NCI-H187 treated with DMSO at 0.1 percent for 48 hours (cell line): Measurements from ENCODE around the gene FAM135A.
"Not testable (repeated sequence)": the region's sequence is repeated elsewhere in the genome, so short reads cannot be mapped to it uniquely, and the experiment has no call there.

ENCODE experiments used
- DNase-seq: peaks from one replicate; lab custom pipeline; 2025; lab: John Stamatoyannopoulos, UW

Gene FAM135A

DNA sequence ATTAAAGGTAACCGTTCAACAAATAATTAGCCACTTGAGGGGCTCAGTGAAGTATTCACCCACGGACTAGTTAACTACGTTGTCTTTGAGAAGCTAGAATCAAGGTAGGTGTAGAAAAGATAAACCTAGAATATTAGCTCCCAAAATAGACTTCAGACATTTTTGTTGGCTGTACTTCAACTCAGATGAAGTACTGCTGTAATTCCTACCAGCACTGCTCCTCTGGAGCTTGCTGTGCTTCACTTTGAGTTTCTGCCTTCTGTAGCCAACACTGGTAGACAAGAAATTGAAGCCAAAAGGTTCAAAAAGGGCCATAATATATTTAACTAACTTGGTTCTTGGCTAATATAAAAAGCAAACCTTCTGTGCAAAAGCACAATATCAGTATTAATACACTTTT, 134.6 kb downstream of the FAM135A start:
- no peak for DNase-seq

DNA sequence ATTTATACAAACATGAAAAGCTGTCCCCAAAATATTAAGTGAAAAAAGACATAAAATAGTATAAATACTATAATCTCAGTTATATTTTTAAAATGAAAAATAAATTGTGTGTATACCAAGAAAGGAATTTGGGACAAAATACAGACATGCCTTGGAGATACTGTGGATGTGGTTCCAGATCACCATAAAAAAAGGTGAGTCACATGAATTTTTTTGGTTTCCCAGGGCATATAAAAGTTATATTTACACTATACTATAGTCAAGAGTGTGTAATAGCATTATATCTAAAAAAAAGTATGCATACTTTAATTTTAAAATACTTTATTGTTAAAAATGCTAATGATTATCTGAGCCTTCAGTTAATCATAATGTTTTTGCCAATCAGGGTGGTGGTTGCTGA, 136.0 kb downstream of the FAM135A start:
- no peak for DNase-seq

DNA sequence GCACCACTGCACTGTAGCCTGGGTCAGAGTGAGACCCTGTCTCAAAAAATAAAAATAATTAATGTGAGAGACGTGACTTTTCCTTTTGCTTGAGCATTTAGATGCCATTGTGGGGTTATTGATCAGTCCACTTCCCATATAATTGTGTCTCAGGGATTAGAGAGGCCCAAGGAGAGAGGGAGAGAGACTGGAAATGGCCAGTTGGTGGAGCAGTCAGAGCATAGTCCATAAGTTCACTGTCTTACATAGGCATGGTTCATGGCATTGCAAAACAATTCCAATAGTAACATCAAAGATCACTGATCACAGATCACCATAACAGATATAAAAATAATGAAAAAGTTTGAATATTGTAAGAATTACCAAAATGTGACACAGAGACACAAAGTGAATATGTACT, 138.3 kb downstream of the FAM135A start:
- no peak for DNase-seq

DNA sequence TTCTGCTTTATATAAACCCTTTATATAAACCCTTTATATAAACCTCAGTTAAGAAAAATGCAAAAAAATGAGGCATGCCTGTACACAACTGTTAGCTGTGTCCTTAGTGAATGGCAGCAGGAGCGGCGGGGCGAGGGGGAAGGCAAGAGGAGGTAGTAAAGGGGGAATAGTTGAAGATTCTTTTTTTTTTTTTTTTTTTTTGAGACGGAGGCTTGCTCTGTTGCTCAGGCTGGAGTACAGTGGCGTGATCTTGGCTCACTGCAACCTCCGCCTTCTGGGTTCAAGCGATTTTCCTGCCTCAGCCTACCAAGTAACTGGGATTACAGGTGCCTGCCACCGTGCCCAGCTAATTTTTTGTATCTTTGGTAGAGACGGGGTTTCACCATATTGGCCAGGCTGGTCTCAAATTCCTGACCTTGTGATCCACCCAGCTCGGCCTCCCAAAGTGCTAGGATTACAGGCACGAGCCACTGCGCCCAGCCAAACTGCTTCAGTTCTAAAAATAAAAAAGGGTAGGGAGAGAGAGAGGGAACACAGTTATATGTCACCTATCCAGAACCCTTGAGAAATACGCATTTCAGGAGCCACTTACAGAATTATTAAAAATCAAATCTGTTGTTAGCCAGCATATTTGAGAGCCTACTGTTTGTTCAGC, 139.1 kb downstream of the FAM135A start:
- DNase-seq = not testable (repeated sequence)

DNA sequence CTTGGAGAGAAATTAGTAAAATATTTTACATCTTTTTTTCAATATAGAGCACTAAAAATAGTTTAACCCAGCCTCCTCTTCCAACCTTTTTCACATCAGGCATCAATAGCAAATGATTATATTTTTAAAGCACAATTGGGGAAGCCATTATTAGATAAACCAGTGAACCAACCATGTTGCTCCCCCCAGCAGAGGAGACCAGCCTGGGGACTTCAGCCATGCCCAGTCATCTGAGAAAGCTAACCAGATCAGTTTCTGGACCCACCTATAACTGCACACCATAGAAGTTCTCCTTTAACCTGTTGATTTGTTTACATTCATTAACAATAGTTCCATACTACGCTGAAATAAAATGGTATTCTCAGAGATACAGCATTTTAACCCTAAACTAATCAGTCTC, 139.7 kb downstream of the FAM135A start:
- no peak for DNase-seq

DNA sequence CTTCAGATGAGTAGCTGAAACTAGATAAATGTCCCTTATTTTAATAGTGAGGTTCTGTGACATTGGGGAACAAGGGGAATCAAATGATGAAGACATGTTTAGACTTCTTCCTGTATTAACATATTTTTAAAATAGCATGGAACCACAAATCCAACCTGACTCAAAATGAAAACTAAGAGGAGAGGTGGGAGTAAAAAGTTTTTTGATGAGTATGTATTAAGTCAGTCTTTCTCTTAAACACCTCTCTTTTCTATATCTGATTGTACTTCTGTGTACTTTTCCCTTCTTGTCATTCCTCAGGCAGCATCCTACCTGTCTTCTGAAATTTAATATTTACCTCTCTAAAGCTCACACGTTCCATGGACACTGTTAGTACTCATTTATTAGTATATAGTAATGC, 144.7 kb downstream of the FAM135A start:
- no peak for DNase-seq

DNA sequence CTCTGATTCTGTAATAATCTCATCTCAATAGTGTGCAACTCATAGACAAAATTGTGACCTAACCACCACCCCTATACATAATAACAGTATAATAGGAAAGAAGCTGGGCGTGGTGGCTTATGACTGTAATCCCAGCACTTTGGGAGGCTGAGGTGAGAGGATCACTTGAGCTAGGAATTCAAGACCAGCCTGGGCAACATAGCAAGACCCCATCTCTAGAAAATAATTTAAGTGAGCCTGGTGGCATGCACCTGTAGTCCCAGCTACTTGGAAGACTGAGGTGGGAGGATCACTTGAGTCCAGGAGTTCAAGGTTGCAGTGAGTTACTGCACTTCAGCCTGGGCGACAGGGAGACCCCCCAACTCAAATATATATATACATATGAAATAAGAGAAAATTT, 149.1 kb downstream of the FAM135A start:
- not testable (repeated sequence) for DNase-seq

DNA sequence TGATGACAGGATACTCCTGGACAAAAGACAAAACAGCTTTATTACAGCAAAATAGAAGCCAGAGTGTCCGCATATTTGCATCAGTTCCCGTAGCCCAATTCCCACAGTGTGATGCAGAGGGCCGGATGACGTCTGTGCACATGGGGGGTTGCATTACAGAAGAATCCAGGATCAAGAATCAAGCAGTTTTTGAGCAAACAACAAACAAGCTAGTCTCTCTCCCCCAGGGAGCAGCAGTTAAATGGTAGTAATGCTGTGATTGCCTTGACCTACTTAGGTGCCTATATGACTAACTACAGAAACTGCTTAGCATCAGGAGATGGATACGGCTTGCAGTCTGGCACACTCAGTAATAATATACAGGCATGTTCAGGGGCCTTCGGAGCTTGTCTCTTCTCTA, 150.2 kb downstream of the FAM135A start:
- DNase-seq = no peak

DNA sequence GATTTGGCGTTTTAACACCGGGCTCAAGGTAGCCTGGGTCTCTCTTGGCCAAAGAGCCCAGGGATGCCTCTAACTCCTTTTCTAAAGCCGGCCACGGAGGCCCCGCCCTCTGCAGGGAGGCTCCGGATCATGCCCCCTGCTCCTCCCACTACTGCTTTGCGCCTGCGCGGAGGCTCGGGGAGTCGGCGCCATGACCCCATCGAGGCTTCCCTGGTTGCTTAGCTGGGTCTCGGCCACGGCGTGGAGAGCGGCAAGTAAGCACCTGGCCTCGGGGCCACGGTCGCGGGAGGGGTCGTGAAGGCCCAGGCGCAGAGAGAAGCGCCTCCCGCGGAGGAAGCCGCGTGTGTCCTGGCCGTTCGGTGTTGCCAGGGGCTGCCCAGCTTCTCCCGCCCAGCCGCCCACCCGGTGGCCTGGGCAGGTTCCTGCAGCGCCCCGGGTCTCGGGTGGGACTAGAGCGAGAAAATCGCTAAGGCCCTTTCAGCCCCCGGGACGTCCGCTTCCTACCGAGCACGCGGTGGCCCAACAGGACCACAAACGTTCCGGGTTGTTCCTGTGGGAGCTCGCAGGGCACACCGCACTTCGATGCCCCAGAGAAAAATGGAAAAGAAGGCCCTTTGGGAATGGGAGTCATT, 153.6 kb downstream of the FAM135A start, which contains the start of gene SDHAF4:
Gene SDHAF4, plus strand, starts transcription at position 180 of the 632 bp plus-strand sequence. Its CDS starts 11 bp downstream, at position 191.
- peak; percentile 17 for DNase-seq

DNA sequence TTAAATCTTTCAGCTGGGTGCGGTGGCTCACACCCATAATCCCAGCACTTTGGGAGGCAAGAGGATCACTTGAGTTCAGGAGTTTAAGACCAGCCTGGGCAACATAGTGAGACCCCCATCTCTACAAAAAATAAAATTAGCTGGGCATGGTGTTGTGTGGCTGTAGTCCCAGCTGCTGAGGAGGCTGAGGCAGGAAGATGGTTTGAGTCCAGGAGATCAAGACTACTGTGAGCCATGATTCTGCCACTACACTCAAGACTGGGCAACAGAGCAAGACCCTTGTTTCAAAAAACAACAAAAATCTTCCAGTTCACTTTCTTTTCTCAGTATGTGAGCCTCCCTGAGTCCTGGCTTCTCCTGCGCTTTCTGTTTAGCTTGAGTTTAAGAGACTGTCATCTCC, 161.3 kb downstream of the FAM135A start:
- no peak for DNase-seq

DNA sequence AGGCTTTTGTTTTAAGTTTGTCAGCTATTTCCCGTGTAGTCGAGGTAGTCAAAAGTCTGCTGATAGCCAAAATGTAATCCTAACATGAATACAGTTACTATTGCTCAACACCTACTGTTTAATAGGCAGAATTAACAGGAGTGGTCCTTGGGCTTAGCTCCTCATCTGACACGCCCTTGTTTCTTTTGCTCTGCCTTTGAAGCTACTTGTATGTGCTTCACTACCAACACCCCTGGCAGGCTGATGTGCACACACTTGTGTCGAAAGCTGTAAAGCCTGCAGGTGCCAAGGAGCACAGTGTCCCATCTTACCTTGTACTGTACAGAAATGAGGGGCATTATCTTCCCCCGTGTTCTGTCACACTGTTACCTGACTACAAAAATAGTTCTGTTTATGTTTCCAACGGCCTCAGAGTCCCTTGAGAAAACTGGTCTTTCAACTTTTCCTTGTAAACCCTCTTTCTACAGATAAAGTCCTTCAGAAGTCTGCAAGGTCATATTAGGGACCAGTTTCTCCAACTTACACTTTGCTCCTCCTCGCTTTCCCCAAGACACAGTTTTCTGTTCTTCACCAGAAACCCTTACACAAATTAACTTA, 162.7 kb downstream of the FAM135A start:
- no peak for DNase-seq

DNA sequence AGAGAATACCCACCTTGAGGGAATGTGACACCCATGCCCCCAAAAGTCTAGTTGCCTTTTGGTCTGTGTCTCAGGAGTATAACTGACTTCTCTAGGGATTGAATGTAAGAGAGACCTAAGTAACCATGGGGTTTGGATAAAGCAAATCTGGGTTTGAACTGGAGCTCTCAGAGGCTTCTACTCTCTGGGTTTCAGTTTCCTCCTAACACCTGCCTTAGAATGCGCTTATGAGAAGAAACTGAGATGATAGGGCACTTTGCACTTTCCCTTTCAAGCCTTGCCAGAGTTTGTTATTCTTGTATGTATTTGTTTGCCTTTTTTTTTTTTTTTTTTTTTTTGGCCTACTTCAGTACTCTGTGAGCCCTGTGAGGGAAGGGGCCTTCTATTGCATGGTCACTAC, 172.8 kb downstream of the FAM135A start:
- no peak for DNase-seq

DNA sequence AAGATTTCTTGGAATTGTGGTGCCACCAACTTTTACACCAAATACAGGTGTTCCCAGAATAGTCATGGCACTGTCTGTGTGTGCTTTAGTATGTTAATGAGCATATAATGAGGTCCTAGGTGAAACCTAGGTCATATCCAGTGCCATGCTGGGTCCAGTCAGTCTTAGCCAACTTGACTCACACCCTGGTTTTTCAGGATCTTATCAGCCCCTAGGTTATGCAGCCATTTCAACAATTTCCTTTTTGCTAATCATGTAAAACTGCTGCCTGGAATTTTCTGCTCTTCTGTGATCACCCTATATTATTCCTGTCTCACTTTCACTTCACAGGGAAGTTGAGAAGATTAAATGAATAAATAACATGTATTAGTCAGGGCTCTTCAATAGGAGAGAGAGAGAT, 177.1 kb downstream of the FAM135A start:
- no peak for DNase-seq

DNA sequence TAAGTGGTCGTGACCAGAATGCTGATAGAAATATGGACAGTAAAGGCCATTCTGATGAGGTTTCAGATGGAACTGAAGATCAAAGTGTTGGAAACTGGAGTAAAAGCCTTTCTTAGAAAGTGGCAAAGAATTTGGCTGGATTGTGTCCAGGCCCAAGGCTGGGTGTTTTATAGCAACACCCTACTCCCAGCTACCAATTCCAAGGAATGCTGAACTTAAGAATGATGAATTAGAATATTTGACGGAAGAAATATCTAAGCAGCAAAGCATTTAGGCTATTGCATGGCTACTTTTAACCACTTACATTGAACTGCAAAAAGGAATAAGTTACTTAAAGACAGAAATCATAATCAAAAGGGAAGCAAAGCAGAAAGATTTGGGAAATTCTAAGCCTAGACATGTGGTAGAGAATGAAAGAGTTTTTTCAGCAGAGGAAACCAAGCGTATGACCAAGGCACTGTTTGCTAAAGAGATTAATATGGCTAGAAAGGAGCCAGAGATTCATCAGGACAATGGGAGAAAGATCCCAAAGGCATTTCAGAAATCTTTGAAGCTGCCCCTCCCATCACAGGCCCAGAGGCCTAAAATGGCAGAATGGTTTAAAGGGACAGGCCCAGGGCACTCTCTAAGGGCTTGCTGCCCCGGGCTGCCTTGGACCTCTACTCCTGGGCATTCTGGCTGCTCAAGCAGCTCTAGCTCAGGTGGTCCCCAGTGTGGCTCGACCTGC, 179.2 kb downstream of the FAM135A start:
- no peak for DNase-seq

DNA sequence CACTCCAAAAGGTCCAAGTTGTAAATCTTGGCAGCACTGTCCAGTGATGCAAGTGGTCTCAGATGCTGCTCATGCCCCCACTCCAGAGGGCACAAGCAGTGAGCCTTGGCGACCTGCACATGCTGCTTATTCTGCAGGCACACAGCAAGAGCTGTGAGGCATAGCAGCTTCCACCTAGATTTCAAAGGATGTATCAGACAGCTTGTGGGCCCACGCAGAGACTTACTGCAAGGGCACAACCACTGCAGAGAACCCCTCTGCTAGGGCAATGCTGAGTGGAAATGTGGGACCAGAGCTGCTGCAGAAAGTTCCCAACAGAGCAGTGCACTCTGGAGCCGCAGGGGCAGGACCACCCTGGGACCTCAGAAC, 179.8 kb downstream of the FAM135A start:
- DNase-seq = no peak

DNA sequence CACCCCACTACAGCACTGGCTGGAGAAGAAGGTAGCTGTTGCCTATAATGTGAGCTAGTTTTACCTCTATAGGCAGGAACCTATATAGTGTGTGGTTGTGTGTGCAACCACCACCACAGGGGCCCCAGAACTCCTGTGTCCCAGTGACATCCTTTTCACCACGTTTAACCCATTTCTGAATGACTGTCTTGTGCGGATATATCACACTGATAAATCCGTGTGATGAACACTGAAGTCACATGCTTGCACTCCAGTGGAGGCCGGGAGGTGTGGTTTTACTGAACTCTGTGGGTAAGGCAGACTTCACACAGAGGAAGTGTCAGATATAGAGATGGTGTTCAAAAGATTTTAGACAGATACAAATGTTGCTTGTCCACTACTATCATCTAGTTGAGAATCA, 185.9 kb downstream of the FAM135A start:
- no peak for DNase-seq

DNA sequence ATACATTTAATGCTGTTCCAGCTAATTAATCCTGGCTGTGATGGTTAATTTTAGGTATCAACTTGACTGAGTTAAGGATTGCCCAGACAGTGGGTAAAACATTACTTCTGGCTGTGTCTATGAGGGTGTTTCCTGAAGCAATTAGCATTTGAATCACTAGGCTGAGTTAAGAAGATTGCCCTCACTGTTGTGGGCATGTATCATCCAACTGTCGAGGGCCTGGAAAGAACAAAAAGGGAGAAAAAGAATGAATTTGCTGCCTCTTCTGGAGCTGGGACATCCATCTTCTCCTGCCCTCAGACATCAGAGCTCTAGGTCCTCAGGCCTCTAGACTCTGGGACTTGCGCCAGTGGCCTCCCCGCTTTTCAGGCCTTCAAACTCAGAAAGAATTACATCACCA, 187.7 kb downstream of the FAM135A start:
- no peak for DNase-seq

DNA sequence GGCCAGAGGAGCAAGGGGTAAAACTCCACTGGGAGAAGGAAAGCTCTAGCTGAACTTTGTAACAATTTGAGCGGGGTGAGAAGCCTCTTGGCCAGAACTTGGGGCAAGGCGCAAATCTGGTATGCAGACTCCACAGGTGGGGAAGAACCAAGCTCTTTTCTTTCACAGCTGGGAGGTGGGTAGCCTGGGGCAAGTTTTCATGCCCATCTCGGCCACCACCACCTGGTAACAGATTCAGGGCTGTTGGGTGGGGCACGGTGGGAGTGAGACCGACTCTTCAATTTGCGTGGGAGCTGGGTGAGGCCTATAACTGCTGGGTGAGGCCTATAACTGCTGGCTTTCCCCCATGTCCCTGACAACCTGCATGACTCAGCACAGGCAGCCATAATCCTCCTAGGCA, 190.9 kb downstream of the FAM135A start:
- no peak for DNase-seq

DNA sequence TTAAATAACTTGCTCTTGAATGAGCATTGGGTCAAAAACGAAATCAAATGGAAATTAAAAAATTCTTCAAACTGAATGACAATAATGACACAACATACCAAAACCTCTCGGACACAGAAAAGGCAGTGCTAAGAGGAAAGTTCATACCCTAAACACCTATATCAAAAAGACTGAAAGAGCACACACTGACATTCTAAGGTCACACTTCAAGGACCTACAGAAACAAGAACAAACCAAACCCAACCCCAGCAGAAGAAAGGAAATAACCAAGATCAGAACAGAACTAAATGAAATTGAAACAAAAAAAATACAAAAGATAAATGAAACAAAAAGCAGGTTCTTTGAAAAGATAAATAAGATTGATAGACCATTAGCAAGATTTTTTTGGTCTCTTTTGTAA, 194.1 kb downstream of the FAM135A start:
- DNase-seq = not testable (repeated sequence)

DNA sequence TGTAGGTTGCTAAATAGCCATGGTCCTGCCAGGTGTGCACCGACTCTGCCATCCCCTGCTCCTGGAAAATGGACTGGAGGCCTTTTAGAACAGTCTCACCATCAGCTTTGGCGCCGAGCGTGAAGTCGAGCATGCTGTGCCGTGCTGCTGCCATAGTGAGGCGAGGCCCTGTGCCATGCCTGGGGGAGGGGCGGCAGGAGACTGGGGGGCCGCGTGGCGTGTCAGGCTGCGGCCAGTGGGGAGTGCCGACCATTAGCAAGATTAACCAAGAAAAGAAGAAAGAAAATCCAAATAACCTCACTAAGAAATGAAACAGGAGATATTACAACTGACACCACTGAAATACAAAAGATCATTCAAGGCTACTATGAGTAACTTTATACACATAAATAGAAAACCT, 195.9 kb downstream of the FAM135A start:
- not testable (repeated sequence) for DNase-seq
